ENCODE measurements around the gene FAM135A.

DNA sequence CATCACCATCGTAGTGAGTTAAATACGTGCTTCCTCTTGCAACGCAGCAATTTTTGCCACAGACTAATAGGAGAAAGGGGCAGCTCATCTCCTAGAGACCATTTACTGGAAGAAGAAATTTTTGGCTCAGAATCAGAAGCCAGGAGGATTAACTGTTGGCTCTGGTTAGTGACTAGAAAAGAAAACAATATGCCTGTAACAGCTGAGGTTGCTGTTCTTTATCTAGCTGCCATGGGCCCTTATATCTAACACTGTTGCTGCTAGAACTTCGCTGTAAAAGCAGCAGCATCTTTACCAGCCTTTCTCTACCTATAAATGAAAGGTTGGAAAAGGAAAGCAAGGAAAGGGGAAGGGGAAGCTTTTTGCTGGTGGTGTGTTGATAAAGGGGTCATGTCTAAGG lies 65.9 kb downstream of the FAM135A start:
- TF ChIP-seq TAF1 (IDR thresholded peaks at IDR 0.05; ENCODE audit: borderline replicate concordance, low read depth, low read length) = no peak
- no peak for TF ChIP-seq SMC3 (IDR thresholded peaks at IDR 0.05; ENCODE audit: borderline replicate concordance, low read length)
- TF ChIP-seq, protein P1, sequence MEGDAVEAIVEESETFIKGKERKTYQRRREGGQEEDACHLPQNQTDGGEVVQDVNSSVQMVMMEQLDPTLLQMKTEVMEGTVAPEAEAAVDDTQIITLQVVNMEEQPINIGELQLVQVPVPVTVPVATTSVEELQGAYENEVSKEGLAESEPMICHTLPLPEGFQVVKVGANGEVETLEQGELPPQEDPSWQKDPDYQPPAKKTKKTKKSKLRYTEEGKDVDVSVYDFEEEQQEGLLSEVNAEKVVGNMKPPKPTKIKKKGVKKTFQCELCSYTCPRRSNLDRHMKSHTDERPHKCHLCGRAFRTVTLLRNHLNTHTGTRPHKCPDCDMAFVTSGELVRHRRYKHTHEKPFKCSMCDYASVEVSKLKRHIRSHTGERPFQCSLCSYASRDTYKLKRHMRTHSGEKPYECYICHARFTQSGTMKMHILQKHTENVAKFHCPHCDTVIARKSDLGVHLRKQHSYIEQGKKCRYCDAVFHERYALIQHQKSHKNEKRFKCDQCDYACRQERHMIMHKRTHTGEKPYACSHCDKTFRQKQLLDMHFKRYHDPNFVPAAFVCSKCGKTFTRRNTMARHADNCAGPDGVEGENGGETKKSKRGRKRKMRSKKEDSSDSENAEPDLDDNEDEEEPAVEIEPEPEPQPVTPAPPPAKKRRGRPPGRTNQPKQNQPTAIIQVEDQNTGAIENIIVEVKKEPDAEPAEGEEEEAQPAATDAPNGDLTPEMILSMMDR (IDR thresholded peaks at IDR 0.05 in 2 of 3, conservative IDR thresholded peaks at IDR 0.05 in 1 of 3; ENCODE audit: control insufficient read depth in 2 of 3, extremely low read depth in 1 of 3, insufficient read depth in 1 of 3, low read depth in 3 of 3, low read length in 3 of 3) = no peak
- TF ChIP-seq ATF7 (IDR thresholded peaks at IDR 0.05; ENCODE audit: low read depth) = no peak
- TF ChIP-seq PAX8 (IDR thresholded peaks at IDR 0.05) = no peak
- TF ChIP-seq TCF7 (IDR thresholded peaks at IDR 0.05; ENCODE audit: borderline replicate concordance) = no peak
- TF ChIP-seq TCF12 (IDR thresholded peaks at IDR 0.05; ENCODE audit: low read depth, low read length) = no peak
- no peak for TF ChIP-seq NRF1 (conservative IDR thresholded peaks at IDR 0.05; ENCODE audit: low read depth, low read length)
- no peak for TF ChIP-seq CHD2 (IDR thresholded peaks at IDR 0.05; ENCODE audit: borderline replicate concordance, low read depth, low read length)
- no peak for TF ChIP-seq CREB1 (IDR thresholded peaks at IDR 0.05; ENCODE audit: low read depth)
- no peak for TF ChIP-seq POLR2A (IDR thresholded peaks at IDR 0.05; ENCODE audit: low read depth, low read length)
- no peak for TF ChIP-seq HCFC1 (IDR thresholded peaks at IDR 0.05; ENCODE audit: low read length)

All from GM12878 (cell line).